H9 (cell line): ENCODE measurements around the gene GNA12. TPM values are rescaled to one million over a fixed set of nuclear protein-coding genes. Genes with fewer than 3 reads are reported as not detected.

Experiments used
- DNase-seq: peaks from one replicate; pipeline ENCODE4 v3.0.0-alpha.2; 2017
- H2AFZ ChIP-seq: one replicate; pipeline ENCODE4 v1.6.1; 2013; ENCODE audit warnings: mild to moderate bottlenecking, low read length, control low read depth, moderate library complexity
- H2AK5ac ChIP-seq: 2 replicates; pipeline ENCODE4 v1.6.1; 2013; ENCODE audit warnings: low read length, control low read depth, mixed read lengths; ENCODE audit not compliant: insufficient read length
- H2BK120ac ChIP-seq: one replicate; pipeline ENCODE4 v1.6.1; 2013; ENCODE audit warnings: low read depth, mild to moderate bottlenecking, low read length, control low read depth, inconsistent platforms; ENCODE audit not compliant: poor library complexity, severe bottlenecking
- H2BK12ac ChIP-seq: 2 replicates; pipeline ENCODE4 v1.6.1; 2013; ENCODE audit warnings: low read length, control low read depth, mixed read lengths, low read depth; ENCODE audit not compliant: insufficient read length
- H2BK15ac ChIP-seq: 2 replicates; pipeline ENCODE4 v1.6.1; 2013; ENCODE audit warnings: low read depth, low read length, control low read depth
- H2BK20ac ChIP-seq: one replicate; pipeline ENCODE4 v1.6.1; 2013; ENCODE audit warnings: low read depth, mild to moderate bottlenecking, low read length, control low read depth, inconsistent platforms; ENCODE audit not compliant: poor library complexity, severe bottlenecking
- H2BK5ac ChIP-seq: 2 replicates; pipeline ENCODE4 v1.6.1; 2013; ENCODE audit warnings: low read length, control low read depth, mixed read lengths; ENCODE audit not compliant: insufficient read length
- H3K14ac ChIP-seq: 2 replicates; pipeline ENCODE4 v1.6.1; 2013; ENCODE audit warnings: low read length, control low read depth; ENCODE audit not compliant: insufficient read depth
- H3K18ac ChIP-seq: 2 replicates; pipeline ENCODE4 v1.6.1; 2013; ENCODE audit warnings: low read depth, mild to moderate bottlenecking, mixed read lengths, low read length, control low read depth; ENCODE audit not compliant: insufficient read length
- H3K23ac ChIP-seq: 2 replicates; pipeline ENCODE4 v1.6.1; 2013; ENCODE audit warnings: low read length, control low read depth, mixed read lengths, low read depth; ENCODE audit not compliant: insufficient read length
- H3K23me2 ChIP-seq: 2 replicates; pipeline ENCODE4 v1.6.1; 2013; ENCODE audit warnings: low read depth, mild to moderate bottlenecking, mixed read lengths, low read length, control low read depth; ENCODE audit not compliant: insufficient read length, poor library complexity, severe bottlenecking
- H3K27ac ChIP-seq: 2 replicates; pipeline ENCODE4 v1.5.1; 2013; ENCODE audit warnings: low read length, control low read depth, mixed read lengths, low read depth; ENCODE audit not compliant: insufficient read length
- H3K27me3 ChIP-seq: 2 replicates; pipeline ENCODE4 v1.6.1; 2013; ENCODE audit warnings: low read length, control low read depth, inconsistent platforms; ENCODE audit not compliant: insufficient read depth
- H3K4ac ChIP-seq: 2 replicates; pipeline ENCODE4 v1.6.1; 2013; ENCODE audit warnings: low read depth, mild to moderate bottlenecking, control low read depth, inconsistent platforms, low read length, moderate library complexity
- H3K4me1 ChIP-seq: 2 replicates; pipeline ENCODE4 v1.6.1; 2013; ENCODE audit warnings: low read length, control low read depth, inconsistent platforms; ENCODE audit not compliant: insufficient read depth
- H3K4me2 ChIP-seq: 2 replicates; pipeline ENCODE4 v1.6.1; 2013; ENCODE audit warnings: low read length, control low read depth, mixed read lengths; ENCODE audit not compliant: insufficient read length, insufficient read depth
- H3K56ac ChIP-seq: 2 replicates; pipeline ENCODE4 v1.6.1; 2013; ENCODE audit warnings: low read depth, mild to moderate bottlenecking, mixed read lengths, low read length, control low read depth; ENCODE audit not compliant: insufficient read length
- H3K79me1 ChIP-seq: 2 replicates; pipeline ENCODE4 v1.6.1; 2013; ENCODE audit warnings: low read depth, mild to moderate bottlenecking, moderate library complexity, low read length, control low read depth, inconsistent platforms; ENCODE audit not compliant: insufficient read depth, poor library complexity, severe bottlenecking
- H3K79me2 ChIP-seq: 2 replicates; pipeline ENCODE4 v1.6.1; 2013; ENCODE audit warnings: low read length, control low read depth, inconsistent platforms; ENCODE audit not compliant: insufficient read depth
- H3K9ac ChIP-seq: 2 replicates; pipeline ENCODE4 v1.6.1; 2013; ENCODE audit warnings: low read length, control low read depth, mixed read lengths; ENCODE audit not compliant: insufficient read length; ENCODE audit errors: extremely low read depth
- H3K9me3 ChIP-seq: one replicate; pipeline ENCODE4 v1.6.1; 2013; ENCODE audit warnings: low read depth, low read length, inconsistent platforms; ENCODE audit not compliant: control insufficient read depth
- H3T11ph ChIP-seq: one replicate; pipeline ENCODE4 v1.6.1; 2013; ENCODE audit warnings: mild to moderate bottlenecking, low read length, control low read depth, inconsistent platforms
- H4K20me1 ChIP-seq: one replicate; pipeline ENCODE4 v1.6.1; 2013; ENCODE audit not compliant: control insufficient read depth, insufficient read length, insufficient read depth
- H4K5ac ChIP-seq: 2 replicates; pipeline ENCODE4 v1.6.1; 2013; ENCODE audit warnings: low read depth, mild to moderate bottlenecking, mixed read lengths, low read length, control low read depth; ENCODE audit not compliant: insufficient read length
- H4K8ac ChIP-seq: replicated peaks from 2 replicates; pipeline ENCODE4 v1.6.1; 2013; ENCODE audit warnings: low read length, control low read depth, mixed read lengths, low read depth; ENCODE audit not compliant: insufficient read length
- H4K91ac ChIP-seq: 2 replicates; pipeline ENCODE4 v1.6.1; 2013; ENCODE audit warnings: low read depth, mild to moderate bottlenecking, moderate library complexity, mixed read lengths, low read length, control low read depth; ENCODE audit not compliant: insufficient read length
- H3K27ac Mint-ChIP-seq, 3 experiments: 2 replicates in 2 of 3; 3 replicates in 1 of 3; pipeline ENCODE4 v1.8.0; 2020 to 2021; ENCODE audit warnings: mixed read lengths in 3 of 3, mild to moderate bottlenecking in 1 of 3, moderate library complexity in 1 of 3
- H3K27me3 Mint-ChIP-seq: 2 replicates; pipeline ENCODE4 v1.8.0; 2021; ENCODE audit warnings: low read depth, mild to moderate bottlenecking, moderate library complexity, mixed read lengths
- H3K36me3 Mint-ChIP-seq, 3 experiments: 2 replicates in 2 of 3; 3 replicates in 1 of 3; pipeline ENCODE4 v1.8.0; 2020 to 2021; ENCODE audit warnings: low read depth in 3 of 3, mixed read lengths in 3 of 3; ENCODE audit not compliant: insufficient read depth in 1 of 3
- H3K4me1 Mint-ChIP-seq, 2 experiments: 2 replicates each; pipeline ENCODE4 v1.8.0; 2020; ENCODE audit warnings: mixed read lengths in 2 of 2
- H3K4me3 Mint-ChIP-seq, 2 experiments: 2 replicates in 1 of 2; 3 replicates in 1 of 2; pipeline ENCODE4 v1.8.0; 2020 to 2021; ENCODE audit warnings: mild to moderate bottlenecking in 2 of 2, mixed read lengths in 2 of 2, moderate library complexity in 1 of 2
- H3K9me3 Mint-ChIP-seq, 2 experiments: 2 replicates in 1 of 2; 3 replicates in 1 of 2; pipeline ENCODE4 v1.8.0; 2020; ENCODE audit warnings: mild to moderate bottlenecking in 2 of 2, mixed read lengths in 2 of 2, moderate library complexity in 1 of 2
- WGBS: extraction: QIAGEN DNeasy Blood & Tissue Kit; methylation state at CpG from one replicate; pipeline ENCODE4 v1.1.7; 2013; ENCODE audit warnings: missing lambda C conversion rate, low lambda C conversion rate, mixed read lengths; ENCODE audit not compliant: insufficient read length; ENCODE audit errors: extremely low coverage; 5-methylcytosine and 5-hydroxymethylcytosine counted together
- total RNA-seq: library from RNA; stranded (reverse); gene quantifications from 2 replicates; pipeline ENCODE4 v1.2.1, GENCODE V29; 2021
- TF ChIP-seq, protein P1 (sequence below): fragments of 200-600 bp; sonication (generic); conservative IDR thresholded peaks from 3 replicates; pipeline ENCODE4 v1.8.0; 2021; ENCODE audit warnings: antibody characterized with exemption, mild to moderate bottlenecking

The GNA12 gene
- total RNA-seq, 1 experiment from 2014 or later, result 60.2 TPM

DNA sequence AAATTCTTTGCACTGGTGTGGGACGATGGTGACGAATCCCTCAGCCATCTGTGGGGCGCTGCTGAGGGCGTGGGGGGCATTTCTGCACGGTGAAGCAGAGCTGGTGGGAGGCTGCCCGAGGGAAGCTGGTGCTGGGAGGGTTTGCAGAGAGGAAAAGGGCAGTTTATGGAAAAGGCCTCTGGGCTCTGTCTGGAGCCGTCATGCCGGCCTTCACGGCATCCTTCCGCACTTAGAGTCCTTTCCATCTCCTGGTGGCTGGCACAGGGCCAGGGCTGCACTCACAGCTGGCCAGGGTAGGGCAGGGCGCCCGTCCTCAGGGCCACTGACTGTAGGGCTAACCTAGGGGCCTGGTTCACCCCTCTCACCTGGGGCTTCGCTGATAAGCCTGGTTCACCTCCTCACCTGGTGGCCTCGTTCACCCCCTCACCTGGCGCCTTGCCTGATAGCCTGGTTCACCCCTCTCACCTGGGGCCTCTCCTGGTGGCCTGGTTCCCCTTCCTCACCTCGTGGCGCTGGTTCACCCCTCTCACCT lies 156.7 kb downstream of the GNA12 start:
- Histone ChIP-seq H2AK5ac (no peak overlapping the region), H3K27ac (no peak overlapping the region), H3K56ac (no peak overlapping the region), H3T11ph (no peak overlapping the region), H3K9ac (no peak overlapping the region), H3K14ac (no peak overlapping the region), H3K79me2 (no peaks in the 10 kb centered on the region), H4K5ac (no peak overlapping the region), H3K4me1 (no peaks in the 10 kb centered on the region), H3K23ac (no peak overlapping the region), H3K4ac (no peak overlapping the region), H3K27me3 (peaks cover 12% of the 10 kb centered on the region; the same call in 1 of the 2 replicates), H4K20me1 (no peaks in the 10 kb centered on the region), H2BK20ac (no peak overlapping the region), H4K8ac (no peak overlapping the region), H2AFZ (no peak overlapping the region), H2BK5ac (no peak overlapping the region), H4K91ac (no peak overlapping the region), H2BK15ac (no peak overlapping the region), H3K9me3 (no peaks in the 10 kb centered on the region), H3K4me2 (peak overlapping the region; percentile 13), H3K23me2 (peaks cover 11% of the 10 kb centered on the region), H2BK120ac (no peak overlapping the region), H2BK12ac (no peak overlapping the region), H3K79me1 (no peaks in the 10 kb centered on the region), H3K18ac (no peak overlapping the region)
- H3K27ac Mint-ChIP-seq, result no peak overlapping the region
- WGBS, result no CpG with 5 or more reads among the region's 17 CpGs
- no peak for DNase-seq
- peaks cover 60% of the 10 kb centered on the region for H3K27me3 Mint-ChIP-seq
- H3K4me1 Mint-ChIP-seq, result peaks cover 5 to 8% of the 10 kb centered on the region in 2 experiments
- H3K4me3 Mint-ChIP-seq, result peak overlapping the region; percentile 24 to 54; a peak in 3 of 5 replicates
- peaks cover 0 to 8% of the 10 kb centered on the region in 2 experiments; a peak in 2 of 5 replicates for H3K9me3 Mint-ChIP-seq
- H3K36me3 Mint-ChIP-seq, result no peaks in the 10 kb centered on the region; a peak in 1 of 7 replicates
- TF ChIP-seq, protein P1, sequence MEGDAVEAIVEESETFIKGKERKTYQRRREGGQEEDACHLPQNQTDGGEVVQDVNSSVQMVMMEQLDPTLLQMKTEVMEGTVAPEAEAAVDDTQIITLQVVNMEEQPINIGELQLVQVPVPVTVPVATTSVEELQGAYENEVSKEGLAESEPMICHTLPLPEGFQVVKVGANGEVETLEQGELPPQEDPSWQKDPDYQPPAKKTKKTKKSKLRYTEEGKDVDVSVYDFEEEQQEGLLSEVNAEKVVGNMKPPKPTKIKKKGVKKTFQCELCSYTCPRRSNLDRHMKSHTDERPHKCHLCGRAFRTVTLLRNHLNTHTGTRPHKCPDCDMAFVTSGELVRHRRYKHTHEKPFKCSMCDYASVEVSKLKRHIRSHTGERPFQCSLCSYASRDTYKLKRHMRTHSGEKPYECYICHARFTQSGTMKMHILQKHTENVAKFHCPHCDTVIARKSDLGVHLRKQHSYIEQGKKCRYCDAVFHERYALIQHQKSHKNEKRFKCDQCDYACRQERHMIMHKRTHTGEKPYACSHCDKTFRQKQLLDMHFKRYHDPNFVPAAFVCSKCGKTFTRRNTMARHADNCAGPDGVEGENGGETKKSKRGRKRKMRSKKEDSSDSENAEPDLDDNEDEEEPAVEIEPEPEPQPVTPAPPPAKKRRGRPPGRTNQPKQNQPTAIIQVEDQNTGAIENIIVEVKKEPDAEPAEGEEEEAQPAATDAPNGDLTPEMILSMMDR, result no peak
